ENCODE results near the gene IGSF9B.
A peak's percentile ranks its signal among the peaks of the same experiment; 100 is the strongest.

The IGSF9B gene

DNA sequence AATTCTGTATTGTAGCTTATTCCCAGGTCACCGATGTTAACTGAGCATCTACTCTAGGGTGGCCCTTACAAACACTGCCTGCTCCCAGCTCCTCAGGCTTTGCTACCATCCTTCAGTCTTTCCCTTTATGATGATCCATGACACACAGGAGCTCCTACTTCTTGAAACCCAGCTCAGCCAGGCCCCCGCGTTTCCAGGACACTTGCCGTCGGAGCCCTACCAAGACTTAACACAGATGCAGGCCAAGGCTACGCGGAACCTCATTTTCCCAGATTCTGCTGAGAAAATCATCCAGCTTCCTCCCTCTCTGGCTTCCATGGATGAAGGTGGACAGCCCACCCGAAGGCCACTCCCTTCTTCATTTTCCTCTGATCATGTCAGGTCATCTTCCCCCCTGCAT lies 18.6 kb downstream of the IGSF9B start:
- no peak for DNase-seq (ENCODE audit: low spot score)

DNA sequence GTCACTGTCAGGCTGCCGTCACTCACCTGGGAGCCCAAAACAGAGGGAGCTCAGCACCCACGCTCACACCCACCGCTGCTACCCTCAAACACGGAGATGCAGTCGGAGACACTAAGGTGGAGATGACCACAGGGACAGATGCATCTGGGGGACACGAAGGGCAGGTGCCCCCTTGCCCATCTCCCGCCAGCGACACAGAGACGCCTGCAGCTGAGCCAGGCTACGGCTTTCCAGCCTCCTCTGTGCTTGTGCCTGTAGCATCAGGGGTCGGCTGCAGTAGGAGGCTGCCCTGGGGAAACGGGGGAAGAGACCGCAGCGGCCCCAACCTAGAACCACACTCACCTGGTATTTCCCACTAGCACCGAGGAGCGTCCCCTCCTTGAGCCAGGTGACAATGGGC lies 19.3 kb downstream of the IGSF9B start:
- no peak for DNase-seq (ENCODE audit: low spot score)

DNA sequence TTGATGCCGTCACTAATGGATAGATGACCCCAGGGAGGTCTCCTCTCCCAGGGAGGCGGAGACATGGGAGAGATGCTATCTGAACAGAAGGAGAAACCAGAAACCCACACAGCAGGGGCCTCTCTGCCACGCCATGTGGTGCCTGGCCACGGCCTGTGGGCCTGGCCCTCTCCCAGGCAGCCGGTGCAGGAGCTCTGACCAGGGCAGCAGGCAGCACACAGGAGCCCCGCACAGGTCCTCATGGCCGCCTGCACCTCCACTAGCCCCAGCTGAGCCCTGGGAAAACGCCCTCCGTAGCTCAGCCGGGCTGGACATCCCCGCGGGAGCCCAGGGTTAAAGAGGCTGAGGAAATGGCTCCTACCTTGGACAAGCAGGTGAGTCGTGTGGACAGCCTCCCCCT lies 19.8 kb downstream of the IGSF9B start:
- no peak for DNase-seq (ENCODE audit: low spot score)

DNA sequence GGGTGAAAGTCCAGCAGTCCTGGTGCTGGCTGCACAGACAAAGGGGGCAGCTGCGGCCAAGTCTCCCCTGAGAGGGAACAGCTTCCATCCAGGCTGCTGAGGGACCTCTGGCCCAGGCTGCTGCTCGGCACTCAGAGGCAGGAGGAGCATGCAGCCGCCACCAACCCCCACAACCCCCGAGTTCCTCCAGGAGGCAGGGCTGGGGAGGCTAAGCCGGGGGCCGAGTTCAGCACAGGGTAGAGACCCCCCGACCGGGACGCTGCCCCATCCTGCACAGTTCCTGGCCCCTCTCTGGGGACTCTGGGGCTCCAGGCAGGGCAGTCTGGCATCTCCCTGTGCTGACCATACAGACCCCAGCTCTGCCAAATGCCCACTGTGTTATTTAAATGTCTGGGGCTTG lies 20.2 kb downstream of the IGSF9B start:
- DNase-seq (ENCODE audit: low spot score), result no peak

DNA sequence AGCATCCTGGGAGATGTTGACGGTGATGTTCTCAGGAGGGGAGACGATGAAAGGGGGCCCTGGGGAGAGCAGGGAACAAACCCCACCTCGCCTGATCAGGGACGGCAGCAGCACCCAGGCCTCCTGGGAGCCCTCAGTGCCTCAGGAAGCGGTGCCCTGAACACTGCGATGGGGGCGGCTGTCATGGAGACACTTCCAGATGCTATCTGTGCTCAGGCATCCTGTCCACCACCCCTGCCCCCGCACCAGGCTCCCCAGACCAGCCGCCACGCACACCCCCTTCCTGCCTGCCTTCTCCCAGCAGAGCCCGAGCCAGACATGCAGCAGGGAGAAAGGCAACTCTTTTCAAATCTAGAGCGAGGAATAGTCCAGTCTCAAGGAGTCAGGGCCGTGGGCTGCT lies 20.6 kb downstream of the IGSF9B start:
- no peak for DNase-seq (ENCODE audit: low spot score)

DNA sequence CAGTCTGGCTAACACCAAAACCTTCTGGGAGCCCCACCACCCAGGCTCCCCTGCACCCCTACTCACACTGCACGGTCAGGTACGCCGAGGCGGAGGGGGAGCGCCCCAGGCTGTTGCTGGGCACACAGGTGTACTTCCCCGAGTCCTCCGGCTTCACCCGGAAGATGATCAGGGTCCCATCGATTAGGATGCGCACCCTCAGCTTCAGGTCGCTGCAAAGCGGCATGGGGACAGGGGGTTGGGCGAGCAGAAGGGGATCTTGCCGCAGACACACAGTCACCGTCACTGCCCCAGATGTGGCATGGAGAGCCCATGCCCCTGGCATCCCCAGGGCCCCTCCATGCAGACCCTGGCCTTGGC lies 21.2 kb downstream of the IGSF9B start:
- DNase-seq (ENCODE audit: low spot score), result no peak

DNA sequence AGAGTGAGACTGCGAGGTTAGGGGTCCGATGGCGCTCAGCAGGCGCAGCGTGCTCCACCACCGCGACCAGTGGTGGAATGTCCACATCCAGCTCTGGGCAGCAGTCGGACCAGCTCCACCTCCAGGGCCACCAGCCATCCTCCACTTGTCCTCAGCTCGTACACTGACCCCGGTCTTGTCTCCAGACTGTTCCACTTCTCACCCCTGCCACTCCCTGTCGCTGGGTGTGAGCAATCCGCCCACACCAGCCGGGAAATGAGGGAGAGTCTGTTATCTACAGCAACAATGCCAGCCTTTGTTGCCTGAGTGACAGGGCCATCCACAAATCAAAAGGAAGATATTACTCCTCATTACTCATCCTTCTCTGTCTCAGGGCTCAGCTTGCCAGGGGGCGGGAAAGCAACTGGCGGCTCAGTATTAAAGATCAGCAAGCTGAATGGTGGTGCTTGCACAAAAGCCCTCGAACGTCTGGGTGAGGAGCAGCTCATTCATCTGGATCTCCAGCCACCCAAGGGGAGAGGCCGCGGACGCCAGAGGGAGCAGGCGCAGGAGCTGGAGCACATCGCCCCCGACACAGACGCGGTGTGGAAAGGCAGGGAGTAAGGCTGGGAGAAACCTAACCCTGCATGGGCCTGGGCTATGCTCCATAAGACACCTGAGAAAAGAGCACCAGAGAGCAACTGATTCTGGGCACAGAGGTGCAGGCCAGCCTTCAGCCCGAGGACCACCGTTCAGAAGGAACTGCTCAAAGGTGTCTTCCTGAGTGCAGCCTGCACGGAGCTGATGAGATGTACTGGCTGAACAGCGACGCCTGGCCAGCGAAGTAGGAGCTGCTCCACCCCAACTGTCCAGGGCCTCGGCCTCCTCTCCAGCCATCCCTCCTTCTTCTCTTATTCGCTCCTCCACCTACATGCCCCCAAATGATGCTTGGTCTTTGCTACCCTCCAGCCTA lies 21.9 kb downstream of the IGSF9B start:
- peak; percentile 4 for DNase-seq (ENCODE audit: low spot score)

DNA sequence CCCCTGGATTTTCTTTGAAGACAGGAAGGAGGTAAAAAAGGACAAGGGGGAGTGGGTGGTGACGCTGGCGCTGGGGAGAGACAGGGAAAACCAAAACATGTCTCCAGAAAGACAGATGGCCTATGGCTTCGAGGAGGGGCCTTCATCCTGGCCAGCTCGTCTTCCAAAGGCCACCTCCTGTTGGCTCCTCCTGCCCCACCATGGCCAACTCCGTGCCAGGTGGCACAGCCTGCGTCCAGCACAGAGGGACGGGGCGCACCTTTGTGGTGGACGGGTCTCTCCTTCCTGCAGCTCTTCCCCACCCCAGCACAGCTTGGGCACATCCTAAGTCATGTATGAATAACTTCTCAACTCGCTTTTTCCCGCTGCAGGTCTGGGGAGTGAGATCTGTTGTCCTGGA lies 22.7 kb downstream of the IGSF9B start:
- no peak for DNase-seq (ENCODE audit: low spot score)

DNA sequence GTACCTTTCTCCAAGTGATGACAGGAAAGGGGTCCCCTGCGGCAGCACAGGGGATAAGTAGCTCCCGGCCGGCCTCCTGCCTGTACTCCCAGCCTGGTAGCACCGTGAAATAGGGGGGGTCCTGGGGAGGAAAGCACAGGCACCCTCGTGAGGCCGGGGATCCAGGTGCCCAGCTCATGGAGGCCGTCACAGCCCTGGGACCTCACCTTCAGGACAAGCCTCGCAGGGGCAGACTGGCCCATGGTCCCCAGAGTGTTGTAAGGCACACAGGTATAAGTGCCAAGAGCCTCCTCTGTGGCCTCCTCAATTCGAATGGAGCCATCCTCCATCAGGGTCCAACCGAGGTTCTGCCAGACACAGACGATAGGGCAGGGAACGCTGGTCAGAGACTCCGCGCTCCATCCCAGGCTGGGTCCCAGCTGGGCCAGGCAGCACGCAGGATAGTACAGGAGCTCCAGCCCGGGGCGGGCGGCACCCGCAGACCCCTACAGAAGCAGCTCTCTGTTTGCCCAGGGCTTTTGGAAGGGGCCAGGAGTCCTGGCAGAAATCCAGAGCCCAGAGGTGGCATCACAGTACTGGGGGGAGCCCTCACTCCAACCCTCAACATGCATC lies 25.2 kb downstream of the IGSF9B start:
- no peak for DNase-seq (ENCODE audit: low spot score)

DNA sequence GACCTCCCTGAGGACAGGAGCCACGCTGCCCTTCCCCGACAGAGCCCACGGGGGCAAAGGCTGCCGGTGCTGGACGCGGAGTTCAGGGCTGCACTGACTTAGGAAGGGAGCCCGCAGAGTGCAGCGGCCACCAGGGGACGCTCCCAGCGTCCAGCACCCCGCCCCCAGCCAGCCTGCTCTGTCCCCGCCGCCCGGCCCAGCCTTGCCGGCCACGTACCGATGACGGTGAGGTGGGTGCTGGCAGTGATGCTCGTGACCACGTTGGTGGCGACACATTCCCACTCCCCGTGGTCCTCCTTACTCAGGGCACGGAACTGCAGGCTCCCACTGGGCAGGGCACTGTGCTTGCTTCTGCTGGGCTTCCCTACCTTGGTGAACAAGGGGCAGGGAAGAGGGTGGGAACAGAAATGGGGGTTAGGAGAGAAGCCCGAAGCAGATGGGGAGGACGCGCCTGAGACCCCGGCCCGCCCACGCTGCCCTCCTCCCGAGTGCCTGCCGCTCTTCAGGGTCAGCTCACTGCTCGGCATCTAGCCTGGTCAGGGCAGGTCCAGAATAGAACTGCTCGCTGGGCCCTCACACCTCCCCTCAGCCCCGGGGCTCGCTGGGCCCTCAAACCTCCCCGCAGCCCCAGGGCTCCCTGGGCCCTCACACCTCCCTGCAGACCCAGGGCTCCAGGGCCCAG lies 25.9 kb downstream of the IGSF9B start:
- DNase-seq (ENCODE audit: low spot score), result no peak

DNA sequence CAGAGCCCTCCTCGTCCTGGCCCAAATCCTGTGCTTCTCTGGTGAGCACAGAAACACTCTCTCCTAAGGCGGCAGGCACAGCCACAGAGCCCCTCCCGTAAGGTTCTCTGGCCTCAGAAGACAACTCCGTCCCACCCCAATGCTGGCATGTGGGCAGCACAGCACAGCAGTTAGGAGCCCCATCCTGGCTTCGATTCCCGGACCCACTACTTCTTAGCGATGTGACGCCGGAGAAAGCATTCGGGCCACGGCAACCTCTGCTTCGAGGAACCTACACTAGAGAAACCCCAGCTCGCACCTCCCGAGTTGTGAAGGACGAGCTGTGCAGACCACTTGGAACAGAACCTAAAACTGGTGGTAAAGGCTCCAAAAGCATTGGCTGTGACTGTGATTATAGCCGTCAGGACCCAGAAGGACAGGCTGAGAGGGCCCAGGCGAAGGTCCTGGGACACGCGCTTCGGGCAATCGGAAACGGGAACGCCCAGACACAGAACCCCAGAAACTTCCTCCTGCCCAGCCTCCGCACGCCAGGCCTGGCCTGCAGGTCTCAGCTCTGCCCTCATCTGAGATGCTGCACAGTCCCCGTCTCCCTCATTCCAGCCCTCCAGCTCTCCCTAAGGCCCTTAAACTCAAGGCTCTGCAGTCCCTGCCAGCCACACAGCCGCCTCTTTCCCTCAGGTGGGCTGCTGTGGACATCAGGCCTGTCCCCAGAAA lies 26.6 kb downstream of the IGSF9B start:
- DNase-seq (ENCODE audit: low spot score), result no peak

DNA sequence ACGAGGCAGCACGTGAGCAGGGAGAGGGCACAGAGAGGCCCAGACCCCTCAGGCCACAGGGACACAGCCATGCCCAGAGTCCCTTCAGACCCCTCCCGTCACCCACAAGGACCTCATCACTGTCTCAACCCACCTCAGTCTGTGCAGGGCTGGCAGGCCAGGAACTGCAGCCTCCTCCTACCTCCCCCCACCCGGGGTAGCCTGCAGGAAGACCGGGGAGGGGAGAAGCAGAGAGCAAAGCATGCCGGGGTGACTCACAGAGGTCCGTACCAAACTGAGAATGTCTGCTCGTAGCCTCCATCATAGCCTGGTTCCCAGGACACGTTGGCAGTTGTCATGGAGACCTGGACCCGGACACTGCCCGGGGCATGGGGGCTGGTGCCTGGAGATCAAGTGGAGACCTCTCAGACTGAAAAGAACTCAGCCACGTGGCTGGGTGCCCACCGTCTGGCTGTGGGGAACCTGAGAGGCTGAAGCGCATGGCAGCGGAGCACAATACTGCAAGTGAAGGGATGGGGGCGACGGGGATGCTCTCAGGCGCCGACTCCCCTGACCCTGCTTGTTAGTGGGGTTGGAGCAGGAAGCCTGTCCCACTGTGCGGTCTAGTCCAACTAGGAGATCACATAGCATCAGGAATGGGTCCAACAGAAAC lies 27.2 kb downstream of the IGSF9B start:
- no peak for DNase-seq (ENCODE audit: low spot score)

DNA sequence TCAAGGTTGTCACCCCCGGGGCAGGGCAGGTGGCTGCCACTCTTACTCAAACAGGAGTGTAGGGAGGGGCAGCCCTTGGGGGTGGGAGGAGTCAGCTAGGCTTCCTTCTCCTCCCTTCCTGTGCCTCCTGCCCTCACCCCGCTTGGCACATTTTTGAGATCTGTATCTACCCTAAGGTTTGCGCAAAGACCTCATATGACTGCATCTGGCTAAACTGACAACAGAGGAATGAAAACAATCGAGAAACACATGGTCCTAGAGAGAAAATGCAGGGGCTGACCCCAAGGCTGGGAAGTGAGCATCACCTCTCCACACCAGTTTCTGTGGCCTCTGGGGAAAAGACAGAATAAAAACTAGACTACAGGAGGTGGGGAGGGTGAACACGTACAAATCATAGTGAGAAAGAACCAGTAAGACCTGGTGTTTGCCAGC lies 28.1 kb downstream of the IGSF9B start:
- no peak for DNase-seq (ENCODE audit: low spot score)

DNA sequence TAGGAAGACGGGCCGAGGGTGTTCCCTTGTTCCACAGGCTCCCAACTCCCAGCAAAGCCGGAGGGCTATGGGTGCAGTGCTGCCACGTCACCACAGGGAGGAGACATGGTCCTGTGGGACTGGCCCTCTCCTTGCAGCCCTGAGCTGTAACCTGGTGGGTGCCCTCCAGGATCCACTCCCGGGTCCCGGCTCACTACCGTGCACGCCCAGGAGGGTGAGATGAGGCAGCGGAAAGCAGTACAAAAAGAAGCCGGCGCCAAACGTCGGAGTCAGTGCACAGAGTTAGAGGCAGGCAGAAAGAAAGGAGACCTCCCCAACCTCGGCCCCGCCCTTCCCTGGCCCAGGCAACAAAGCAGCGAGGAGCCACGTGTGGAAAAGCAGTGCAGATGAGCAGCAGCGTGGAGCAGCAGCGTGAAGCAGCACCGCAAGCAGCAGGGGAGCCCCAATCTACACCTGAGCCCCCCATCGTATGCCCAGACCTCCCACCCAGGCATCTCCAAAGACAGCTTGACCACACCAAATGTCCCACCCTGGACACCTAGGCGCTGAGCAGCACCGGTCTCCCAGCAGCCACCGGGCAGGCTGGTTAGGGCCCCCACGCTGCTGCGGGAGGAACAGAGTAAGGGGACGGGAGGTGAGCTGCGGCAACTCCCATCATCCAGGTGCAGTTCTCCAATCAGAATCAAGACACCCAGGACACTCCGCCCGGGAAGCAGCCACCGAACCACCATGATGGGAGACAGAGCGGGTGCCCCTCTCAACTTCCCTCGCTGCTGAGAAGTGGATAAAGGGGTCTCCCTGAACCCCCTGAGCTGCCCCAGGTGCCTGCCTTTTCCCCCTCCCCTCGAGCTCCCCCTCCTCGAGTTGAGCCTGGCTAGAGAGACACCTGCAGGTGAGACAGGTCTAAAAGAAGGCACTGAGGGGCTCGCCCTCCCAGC lies 28.8 kb downstream of the IGSF9B start:
- peak; percentile 7 for DNase-seq (ENCODE audit: low spot score)

DNA sequence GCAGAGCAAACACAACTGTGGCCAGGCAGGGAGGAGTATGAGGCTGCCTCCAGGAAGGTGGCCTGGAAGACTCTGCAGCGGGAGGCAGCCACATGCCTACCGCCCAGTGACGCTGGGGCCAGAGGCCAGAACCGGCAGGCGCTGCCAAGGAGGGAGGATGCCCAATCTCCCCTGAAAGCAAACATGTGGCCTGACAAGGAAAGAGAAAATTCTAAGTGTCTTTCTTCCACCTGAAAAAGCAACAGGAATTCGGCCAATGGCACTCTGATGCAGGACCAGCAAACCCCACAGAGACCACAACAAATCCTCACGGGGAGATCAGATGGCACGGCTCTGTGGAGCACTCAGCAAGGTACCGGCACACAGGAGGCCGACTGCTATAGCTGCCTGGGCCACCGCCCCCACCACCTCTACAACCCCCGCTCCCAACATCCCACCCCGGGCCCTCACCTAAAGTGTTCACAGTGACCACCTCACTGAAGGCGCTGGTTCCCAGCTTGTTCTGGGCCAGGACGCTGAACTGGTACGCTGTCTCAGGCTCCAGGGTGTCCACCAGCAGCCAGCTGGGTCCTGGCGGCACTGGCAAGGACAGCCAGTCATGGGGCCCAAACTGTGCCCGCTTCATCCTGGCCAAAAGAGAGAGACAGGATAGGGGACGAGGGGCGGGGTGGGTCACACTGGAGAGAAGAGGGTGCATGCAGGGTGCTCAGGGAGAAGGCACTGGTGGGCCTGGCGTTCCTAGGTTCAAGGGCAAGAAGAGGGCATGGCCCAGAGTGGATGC lies 30.1 kb downstream of the IGSF9B start:
- DNase-seq (ENCODE audit: low spot score), result no peak

DNA sequence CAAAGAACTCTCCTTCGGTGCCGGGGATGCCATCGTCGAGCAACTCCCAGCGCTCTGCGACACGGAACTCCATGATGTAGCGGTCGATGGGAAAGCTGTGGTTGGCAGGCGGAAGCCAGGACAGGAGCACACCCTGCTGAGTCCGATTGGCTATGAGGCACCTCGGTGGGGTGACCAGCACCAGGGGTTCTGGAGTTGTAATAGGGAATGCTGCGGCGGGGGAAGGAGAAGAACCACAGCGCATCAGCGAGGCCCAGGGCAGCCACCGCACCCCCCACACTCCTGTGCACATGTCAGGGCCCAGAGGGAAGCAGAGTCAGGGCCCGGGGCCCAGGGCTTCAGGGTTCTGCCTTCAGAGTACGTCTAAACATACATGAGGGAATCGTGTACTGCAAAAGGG lies 31.0 kb downstream of the IGSF9B start:
- DNase-seq (ENCODE audit: low spot score), result no peak

DNA sequence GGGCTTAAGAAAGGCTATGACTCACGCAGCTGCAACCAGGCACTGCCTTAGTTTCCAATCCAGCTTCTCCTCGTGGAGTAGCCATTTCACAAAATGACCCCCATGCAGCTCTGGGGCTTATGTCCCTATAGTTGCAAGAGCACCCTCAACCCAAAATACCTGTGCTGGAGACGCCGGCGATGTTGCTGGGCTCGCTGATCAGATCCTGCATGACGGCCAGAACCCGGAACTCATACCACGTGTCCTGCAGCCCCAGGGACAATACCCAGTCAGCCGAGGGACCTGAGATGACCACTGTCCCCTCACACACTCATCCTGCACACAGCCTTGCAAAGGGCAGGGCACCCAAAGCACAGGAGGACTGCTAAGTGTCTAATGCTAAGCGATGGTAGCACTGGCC lies 32.1 kb downstream of the IGSF9B start:
- no peak for DNase-seq (ENCODE audit: low spot score)

DNA sequence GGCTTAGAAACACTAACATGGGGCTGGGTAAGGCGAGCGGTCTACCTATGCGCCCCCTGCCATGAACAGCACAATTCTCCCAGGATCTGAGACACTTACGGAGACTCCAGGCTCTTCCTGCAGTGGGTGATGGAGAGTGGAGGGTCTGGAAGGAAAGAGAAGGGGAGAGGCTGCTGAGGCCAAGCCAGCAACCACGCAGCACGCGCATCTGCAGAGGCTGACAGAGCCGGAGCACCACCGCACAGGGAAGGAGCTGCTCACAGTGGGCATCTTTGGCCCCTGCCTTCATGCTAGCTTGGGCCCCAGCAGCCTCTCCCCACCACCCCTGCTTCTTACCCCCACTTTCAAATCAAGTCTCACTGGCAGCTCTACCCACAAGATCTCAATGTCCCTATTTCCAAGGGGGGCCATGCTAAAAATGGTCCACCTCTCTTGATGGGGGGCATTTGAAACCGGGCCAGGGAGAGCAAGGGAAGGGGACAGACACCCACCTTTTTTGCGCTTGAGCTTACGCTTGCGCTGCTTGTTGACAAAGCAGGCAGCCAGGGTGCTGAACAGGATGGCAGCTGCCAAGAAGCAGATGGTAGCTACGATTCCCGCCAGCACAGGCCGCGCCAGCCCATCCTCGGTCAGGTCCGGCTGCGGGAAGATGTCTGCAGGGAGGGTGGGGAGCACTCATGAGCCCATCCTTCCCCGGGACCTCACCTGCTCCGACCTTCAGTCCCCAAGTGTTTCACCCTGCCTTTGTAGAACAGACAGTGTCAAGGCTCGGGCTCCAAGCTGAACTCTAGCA lies 34.5 kb downstream of the IGSF9B start:
- no peak for DNase-seq (ENCODE audit: low spot score)

DNA sequence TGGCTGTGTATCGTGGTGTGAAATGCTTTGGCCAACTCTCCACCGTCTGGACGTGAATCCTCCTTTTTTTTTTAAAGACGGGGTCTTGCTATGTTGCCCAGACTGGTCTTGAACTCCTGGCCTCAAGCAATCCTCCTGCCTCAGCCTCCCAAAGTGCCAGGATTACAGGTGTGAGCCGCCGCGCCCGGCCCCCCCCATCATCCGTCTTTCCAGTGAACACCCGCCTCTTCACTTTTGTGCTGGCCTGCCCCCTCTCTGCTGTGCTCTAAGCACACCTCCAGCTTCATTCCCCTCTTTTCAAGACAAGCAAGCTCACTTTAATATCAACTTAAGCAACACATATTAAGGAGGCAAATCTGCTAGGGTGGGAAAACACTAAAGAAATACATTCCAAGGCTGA lies 35.3 kb downstream of the IGSF9B start:
- DNase-seq (ENCODE audit: low spot score), result no peak
